ENCODE data around the gene EEF1A2.

DNA sequence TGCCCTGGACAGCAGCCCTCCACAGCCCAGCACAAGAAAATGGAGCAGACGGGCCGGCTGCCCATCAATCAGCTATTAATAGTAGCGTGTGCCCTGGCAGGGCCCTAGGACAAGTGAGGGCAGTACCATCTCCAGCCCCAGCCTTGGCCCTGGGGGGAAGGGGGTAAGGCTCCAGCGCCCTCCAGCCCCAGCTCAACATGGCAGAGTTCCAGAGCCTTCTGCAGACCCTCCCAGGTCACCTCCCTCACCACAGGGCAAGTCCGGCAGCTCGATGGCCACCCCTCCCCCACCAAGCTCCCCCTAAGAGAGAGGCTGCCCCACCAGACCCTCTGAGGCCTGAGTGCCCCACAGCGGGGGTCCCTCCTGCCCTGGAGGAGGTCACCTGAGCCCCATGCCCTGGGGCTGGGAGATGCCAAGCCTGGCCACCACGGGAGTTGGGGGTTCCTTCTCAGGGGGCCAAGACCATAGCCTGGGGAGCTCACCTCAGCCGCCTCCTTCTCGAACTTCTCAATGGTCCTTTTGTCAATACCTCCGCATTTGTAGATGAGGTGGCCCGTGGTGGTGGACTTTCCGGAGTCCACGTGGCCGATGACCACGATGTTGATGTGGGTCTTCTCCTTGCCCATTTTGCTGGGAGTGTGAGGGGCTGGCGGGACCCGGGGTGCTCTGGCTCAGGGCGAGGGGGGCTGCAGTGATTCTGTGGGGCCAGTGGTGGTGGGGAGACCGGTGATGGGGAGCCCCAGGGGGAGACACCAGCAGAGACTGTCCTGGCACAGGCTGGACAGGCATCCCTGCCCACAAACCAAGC lies 1.5 kb downstream of the EEF1A2 start:
- TF ChIP-seq POLR2AphosphoS5 (IDR thresholded peaks at IDR 0.05; ENCODE audit: insufficient read depth, low read depth, low read length) (no peak), EZH2 (IDR thresholded peaks at IDR 0.05; ENCODE audit: borderline replicate concordance, low read depth, low read length, severe bottlenecking) (no peak), POLR2A (IDR thresholded peaks at IDR 0.05; ENCODE audit: low read depth, low read length) (no peak), GATA2 (IDR thresholded peaks at IDR 0.05; ENCODE audit: insufficient read depth, insufficient read length, low read depth, low read length) (no peak)
- TF ChIP-seq, protein P1, sequence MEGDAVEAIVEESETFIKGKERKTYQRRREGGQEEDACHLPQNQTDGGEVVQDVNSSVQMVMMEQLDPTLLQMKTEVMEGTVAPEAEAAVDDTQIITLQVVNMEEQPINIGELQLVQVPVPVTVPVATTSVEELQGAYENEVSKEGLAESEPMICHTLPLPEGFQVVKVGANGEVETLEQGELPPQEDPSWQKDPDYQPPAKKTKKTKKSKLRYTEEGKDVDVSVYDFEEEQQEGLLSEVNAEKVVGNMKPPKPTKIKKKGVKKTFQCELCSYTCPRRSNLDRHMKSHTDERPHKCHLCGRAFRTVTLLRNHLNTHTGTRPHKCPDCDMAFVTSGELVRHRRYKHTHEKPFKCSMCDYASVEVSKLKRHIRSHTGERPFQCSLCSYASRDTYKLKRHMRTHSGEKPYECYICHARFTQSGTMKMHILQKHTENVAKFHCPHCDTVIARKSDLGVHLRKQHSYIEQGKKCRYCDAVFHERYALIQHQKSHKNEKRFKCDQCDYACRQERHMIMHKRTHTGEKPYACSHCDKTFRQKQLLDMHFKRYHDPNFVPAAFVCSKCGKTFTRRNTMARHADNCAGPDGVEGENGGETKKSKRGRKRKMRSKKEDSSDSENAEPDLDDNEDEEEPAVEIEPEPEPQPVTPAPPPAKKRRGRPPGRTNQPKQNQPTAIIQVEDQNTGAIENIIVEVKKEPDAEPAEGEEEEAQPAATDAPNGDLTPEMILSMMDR (IDR thresholded peaks at IDR 0.05; ENCODE audit: extremely low read depth in 1 of 2, insufficient read depth in 1 of 2, low read depth in 1 of 2, low read length in 2 of 2): no peak
- TF ChIP-seq, protein P2, sequence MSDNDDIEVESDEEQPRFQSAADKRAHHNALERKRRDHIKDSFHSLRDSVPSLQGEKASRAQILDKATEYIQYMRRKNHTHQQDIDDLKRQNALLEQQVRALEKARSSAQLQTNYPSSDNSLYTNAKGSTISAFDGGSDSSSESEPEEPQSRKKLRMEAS (IDR thresholded peaks at IDR 0.05; ENCODE audit: insufficient read depth, insufficient read length): no peak

Measured in endothelial cell of umbilical vein (primary cell).